ENCODE data around the gene DEDD2. TPM values are rescaled to one million over a fixed set of nuclear protein-coding genes. Genes with fewer than 3 reads are reported as not detected.

DEDD2 gene
- total and polyA plus RNA-seq, 2 donors (not counting 3 experiments of a cell fraction or from before 2014, with no cell fraction given): 19.5 to 34.8 TPM

DNA sequence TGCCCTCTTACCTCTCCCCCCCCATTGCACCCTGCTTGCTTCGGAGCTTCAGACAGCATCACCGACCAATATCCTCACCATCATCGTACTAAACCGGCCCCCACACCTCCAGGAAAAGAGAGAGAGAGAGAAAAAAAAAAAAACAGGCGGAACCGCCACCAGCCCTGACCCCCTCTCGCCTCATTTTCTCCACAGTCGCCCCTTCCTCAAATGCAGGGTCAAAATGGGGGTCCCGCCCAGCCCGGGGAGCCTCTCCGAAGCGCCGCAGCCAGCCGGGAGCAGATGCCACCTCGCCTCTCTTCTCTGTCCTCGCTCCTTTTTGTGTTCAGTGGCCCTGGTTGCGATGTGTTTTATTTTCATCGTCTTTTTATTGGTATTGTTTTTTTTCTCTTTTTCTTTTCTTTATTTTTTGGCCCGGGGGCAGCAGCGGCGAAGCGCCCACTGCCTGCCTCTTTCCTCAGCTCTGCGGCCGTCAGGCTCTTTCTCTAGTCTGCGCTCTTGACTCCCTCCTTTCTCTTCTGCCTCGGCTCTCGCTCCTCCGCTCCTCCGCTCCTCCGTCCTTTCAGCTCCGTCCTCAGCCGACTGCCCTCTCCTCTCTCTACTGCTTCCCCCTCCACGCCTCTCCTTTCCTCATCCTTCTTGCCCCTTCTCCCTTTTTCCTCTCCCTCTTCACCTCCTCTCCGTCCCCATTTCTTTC is 41.4 kb downstream of the DEDD2 start:
- BruUV-seq (replicated peaks): no TSS peak
- DNase-seq (ENCODE audit: low read depth, low spot score): peak; percentile 12
- CTCF ChIA-PET: interaction anchor here (0.8 to 2.7 kb wide), 23 partner anchors 10 to 179 kb away, joined by 3 to 24 read pairs (median 5); partner anchors contain the start of genes DEDD2 and POU2F2
- Histone ChIP-seq H3K79me2 (ENCODE audit: control insufficient read depth, insufficient read depth, low read length) (no peaks in the 10 kb centered on the region), H3K9me1 (replicated peaks; ENCODE audit: control insufficient read depth, extremely low read depth, insufficient read depth, low read length) (no peaks in the 10 kb centered on the region), H3K4me3 (replicated peaks in 1 of 3; ENCODE audit: insufficient read depth in 1 of 3, low read depth in 1 of 3, low read length in 3 of 3) (peak overlapping the region in 2 of 3 experiments; percentile 2 to 23), H4K20me1 (replicated peaks; ENCODE audit: control insufficient read depth, extremely low read depth, insufficient read depth, low read length) (no peaks in the 10 kb centered on the region), H3K9ac (replicated peaks; ENCODE audit: extremely low read depth, insufficient read depth, low read length) (no peak overlapping the region), H3K36me3 (ENCODE audit: control insufficient read depth in 2 of 2, extremely low read depth in 1 of 2, insufficient read depth in 2 of 2, low read length in 2 of 2) (no peaks in the 10 kb centered on the region), H3K27me3 (ENCODE audit: control insufficient read depth in 2 of 2, insufficient read depth in 2 of 2, low read length in 2 of 2) (peaks cover 52 to 57% of the 10 kb centered on the region in 2 experiments), H3K4me2 (ENCODE audit: insufficient read depth, low read length) (peak overlapping the region; percentile 71), H2AFZ (ENCODE audit: low read depth, low read length) (peak overlapping the region; percentile 66), H3K9me3 (replicated peaks; ENCODE audit: control insufficient read depth, insufficient read depth, low read length) (no peaks in the 10 kb centered on the region), H3K4me1 (ENCODE audit: control insufficient read depth, extremely low read depth, insufficient read depth, low read length) (peaks cover 8% of the 10 kb centered on the region), H3K27ac (ENCODE audit: insufficient read depth, low read depth, low read length) (no peak overlapping the region)
- intact Hi-C loops (cut with micrococcal nuclease) (loop anchor here (1.0 kb wide), 1 partner anchor 95 kb away; no protein-coding TSS in a partner anchor), dilution Hi-C loops (cut with MboI; ENCODE audit: extremely low pct_ligation_motif_present, low sequenced_read_pairs) (no loop called here)
- no peak for TF ChIP-seq POLR2A (IDR thresholded peaks at IDR 0.05; ENCODE audit: low read depth, low read length)
- TF ChIP-seq EZH2 (IDR thresholded peaks at IDR 0.05; ENCODE audit: borderline replicate concordance, low read depth, low read length, severe bottlenecking): peak; percentile 95
- POLR2A ChIA-PET: interaction anchor here (0.5 kb wide), 1 partner anchor 210 kb away, joined by 5 read pairs; no protein-coding TSS in a partner anchor
- FAIRE-seq: peak; percentile 65

DNA sequence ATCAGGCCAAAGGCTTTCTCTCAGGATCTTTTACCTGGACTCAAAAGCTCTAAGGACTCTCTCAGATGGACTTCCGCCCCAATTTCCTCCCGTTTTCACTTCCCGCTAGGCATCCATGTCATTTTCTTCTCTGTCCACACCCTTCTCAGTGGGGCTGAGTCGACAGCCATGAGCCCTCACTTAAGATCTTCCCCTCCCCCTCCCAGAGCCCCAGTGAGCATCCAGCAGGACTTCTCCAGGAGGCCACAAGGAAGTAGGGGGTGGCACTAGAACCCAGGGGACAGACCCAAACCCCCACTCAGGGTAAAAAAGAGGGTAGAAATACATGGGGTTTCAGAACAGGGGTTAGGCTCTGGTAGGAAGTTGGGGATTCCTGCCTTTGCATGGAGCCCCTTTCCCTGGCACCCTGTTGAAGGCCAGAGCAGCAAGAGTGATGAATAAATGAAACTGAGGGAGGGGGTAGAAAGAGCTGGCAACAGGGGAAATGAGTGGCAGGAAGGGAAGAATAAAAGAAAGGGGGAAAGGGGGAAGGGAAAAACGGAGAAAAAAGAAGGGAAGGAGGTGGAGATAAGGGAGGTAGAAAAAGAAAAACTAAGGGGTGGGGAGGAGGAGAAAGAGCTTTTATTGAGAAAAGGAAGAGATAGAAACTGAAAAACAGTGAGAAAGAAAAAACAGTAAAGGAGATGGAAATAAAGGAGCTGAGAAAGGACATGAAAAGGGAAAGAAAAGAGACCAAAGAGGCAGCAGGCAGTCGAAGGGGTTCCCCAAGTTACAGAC is 42.3 kb downstream of the DEDD2 start:
- CTCF ChIA-PET: interaction anchor here (1.2 to 2.7 kb wide), 5 partner anchors 10 to 104 kb away, joined by 3 to 24 read pairs (median 19); no protein-coding TSS in a partner anchor
- POLR2A ChIA-PET: no interaction called here
- intact Hi-C loops (cut with micrococcal nuclease) (no loop called here), dilution Hi-C loops (cut with MboI; ENCODE audit: extremely low pct_ligation_motif_present, low sequenced_read_pairs) (no loop called here)
- Histone ChIP-seq H3K4me2 (ENCODE audit: insufficient read depth, low read length) (no peak overlapping the region), H2AFZ (ENCODE audit: low read depth, low read length) (no peak overlapping the region), H3K9me3 (replicated peaks; ENCODE audit: control insufficient read depth, insufficient read depth, low read length) (no peaks in the 10 kb centered on the region), H3K9me1 (replicated peaks; ENCODE audit: control insufficient read depth, extremely low read depth, insufficient read depth, low read length) (no peaks in the 10 kb centered on the region), H3K9ac (replicated peaks; ENCODE audit: extremely low read depth, insufficient read depth, low read length) (no peak overlapping the region), H3K27me3 (ENCODE audit: control insufficient read depth in 2 of 2, insufficient read depth in 2 of 2, low read length in 2 of 2) (peaks cover 45 to 52% of the 10 kb centered on the region in 2 experiments), H4K20me1 (replicated peaks; ENCODE audit: control insufficient read depth, extremely low read depth, insufficient read depth, low read length) (no peaks in the 10 kb centered on the region), H3K79me2 (ENCODE audit: control insufficient read depth, insufficient read depth, low read length) (no peaks in the 10 kb centered on the region), H3K27ac (ENCODE audit: insufficient read depth, low read depth, low read length) (no peak overlapping the region), H3K36me3 (ENCODE audit: control insufficient read depth in 2 of 2, extremely low read depth in 1 of 2, insufficient read depth in 2 of 2, low read length in 2 of 2) (no peaks in the 10 kb centered on the region), H3K4me3 (replicated peaks in 1 of 3; ENCODE audit: insufficient read depth in 1 of 3, low read depth in 1 of 3, low read length in 3 of 3) (no peak overlapping the region), H3K4me1 (ENCODE audit: control insufficient read depth, extremely low read depth, insufficient read depth, low read length) (peaks cover 8% of the 10 kb centered on the region)
- no peak for DNase-seq (ENCODE audit: low read depth, low spot score)
- FAIRE-seq: no peak
- no TSS peak for BruUV-seq (replicated peaks)
- TF ChIP-seq MYC (IDR thresholded peaks at IDR 0.05; ENCODE audit: low read depth, low read length) (no peak), FOS (IDR thresholded peaks at IDR 0.05; ENCODE audit: borderline replicate concordance, insufficient read depth, low read length) (no peak), POLR2AphosphoS5 (IDR thresholded peaks at IDR 0.05; ENCODE audit: insufficient read depth, low read depth, low read length) (no peak), POLR2A (IDR thresholded peaks at IDR 0.05; ENCODE audit: low read depth, low read length) (no peak), JUN (IDR thresholded peaks at IDR 0.05; ENCODE audit: borderline replicate concordance, insufficient read depth, insufficient read length, low read depth) (no peak), GATA2 (IDR thresholded peaks at IDR 0.05; ENCODE audit: insufficient read depth, insufficient read length, low read depth, low read length) (no peak), EZH2 (IDR thresholded peaks at IDR 0.05; ENCODE audit: borderline replicate concordance, low read depth, low read length, severe bottlenecking) (no peak)
- TF ChIP-seq, protein P1, sequence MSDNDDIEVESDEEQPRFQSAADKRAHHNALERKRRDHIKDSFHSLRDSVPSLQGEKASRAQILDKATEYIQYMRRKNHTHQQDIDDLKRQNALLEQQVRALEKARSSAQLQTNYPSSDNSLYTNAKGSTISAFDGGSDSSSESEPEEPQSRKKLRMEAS (IDR thresholded peaks at IDR 0.05; ENCODE audit: insufficient read depth, insufficient read length): no peak
- TF ChIP-seq, protein P2, sequence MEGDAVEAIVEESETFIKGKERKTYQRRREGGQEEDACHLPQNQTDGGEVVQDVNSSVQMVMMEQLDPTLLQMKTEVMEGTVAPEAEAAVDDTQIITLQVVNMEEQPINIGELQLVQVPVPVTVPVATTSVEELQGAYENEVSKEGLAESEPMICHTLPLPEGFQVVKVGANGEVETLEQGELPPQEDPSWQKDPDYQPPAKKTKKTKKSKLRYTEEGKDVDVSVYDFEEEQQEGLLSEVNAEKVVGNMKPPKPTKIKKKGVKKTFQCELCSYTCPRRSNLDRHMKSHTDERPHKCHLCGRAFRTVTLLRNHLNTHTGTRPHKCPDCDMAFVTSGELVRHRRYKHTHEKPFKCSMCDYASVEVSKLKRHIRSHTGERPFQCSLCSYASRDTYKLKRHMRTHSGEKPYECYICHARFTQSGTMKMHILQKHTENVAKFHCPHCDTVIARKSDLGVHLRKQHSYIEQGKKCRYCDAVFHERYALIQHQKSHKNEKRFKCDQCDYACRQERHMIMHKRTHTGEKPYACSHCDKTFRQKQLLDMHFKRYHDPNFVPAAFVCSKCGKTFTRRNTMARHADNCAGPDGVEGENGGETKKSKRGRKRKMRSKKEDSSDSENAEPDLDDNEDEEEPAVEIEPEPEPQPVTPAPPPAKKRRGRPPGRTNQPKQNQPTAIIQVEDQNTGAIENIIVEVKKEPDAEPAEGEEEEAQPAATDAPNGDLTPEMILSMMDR (IDR thresholded peaks at IDR 0.05; ENCODE audit: extremely low read depth in 1 of 2, insufficient read depth in 1 of 2, low read depth in 1 of 2, low read length in 2 of 2): no peak

All from endothelial cell of umbilical vein (primary cell).